Measurements from ENCODE around the gene TREML2. TPM values are rescaled to one million over a fixed set of nuclear protein-coding genes. Genes with fewer than 3 reads are reported as not detected.

Gene TREML2
- total and polyA plus RNA-seq, 2 of the 13 experiments (the other 11 are each of a cell fraction or from before 2014, with no cell fraction given): not detected

DNA sequence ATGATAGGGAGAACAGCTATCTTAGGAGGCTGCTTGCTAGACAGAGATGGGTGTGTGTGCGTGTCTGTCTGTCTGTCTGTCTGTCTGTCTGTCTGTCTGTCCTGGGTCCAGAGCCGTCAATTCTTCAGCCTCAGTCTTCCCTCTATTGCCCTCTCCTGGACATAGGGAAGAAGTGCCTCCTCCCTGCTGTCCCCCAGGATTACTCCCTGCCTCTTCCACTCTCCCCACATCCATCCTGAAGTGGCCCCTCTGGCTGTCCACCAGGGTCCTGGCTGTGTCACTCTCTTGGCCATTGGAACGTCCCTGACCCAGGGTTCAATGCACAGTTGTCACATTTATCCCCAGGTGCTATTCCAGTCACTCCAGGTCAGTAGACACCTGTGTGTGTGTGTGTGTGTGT is 10.2 kb downstream of the TREML2 start (continued):
- TF ChIP-seq, protein P1, sequence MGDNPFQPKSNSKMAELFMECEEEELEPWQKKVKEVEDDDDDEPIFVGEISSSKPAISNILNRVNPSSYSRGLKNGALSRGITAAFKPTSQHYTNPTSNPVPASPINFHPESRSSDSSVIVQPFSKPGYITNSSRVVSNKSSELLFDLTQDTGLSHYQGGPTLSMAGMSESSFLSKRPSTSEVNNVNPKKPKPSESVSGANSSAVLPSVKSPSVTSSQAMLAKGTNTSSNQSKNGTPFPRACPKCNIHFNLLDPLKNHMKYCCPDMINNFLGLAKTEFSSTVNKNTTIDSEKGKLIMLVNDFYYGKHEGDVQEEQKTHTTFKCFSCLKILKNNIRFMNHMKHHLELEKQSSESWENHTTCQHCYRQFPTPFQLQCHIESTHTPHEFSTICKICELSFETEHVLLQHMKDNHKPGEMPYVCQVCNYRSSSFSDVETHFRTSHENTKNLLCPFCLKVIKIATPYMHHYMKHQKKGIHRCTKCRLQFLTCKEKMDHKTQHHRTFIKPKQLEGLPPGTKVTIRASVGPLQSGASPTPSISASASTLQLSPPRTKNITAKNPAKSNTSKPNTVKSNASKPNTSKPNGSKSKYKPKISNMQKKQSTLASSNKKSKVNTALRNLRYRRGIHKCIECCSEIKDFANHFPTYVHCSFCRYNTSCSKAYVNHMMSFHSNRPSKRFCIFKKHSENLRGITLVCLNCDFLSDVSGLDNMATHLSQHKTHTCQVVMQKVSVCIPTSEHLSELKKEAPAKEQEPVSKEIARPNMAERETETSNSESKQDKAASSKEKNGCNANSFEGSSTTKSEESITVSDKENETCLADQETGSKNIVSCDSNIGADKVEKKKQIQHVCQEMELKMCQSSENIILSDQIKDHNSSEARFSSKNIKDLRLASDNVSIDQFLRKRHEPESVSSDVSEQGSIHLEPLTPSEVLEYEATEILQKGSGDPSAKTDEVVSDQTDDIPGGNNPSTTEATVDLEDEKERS (CRISPR knock-in tag; IDR thresholded peaks at IDR 0.05): no peak
- TF ChIP-seq, protein P2, sequence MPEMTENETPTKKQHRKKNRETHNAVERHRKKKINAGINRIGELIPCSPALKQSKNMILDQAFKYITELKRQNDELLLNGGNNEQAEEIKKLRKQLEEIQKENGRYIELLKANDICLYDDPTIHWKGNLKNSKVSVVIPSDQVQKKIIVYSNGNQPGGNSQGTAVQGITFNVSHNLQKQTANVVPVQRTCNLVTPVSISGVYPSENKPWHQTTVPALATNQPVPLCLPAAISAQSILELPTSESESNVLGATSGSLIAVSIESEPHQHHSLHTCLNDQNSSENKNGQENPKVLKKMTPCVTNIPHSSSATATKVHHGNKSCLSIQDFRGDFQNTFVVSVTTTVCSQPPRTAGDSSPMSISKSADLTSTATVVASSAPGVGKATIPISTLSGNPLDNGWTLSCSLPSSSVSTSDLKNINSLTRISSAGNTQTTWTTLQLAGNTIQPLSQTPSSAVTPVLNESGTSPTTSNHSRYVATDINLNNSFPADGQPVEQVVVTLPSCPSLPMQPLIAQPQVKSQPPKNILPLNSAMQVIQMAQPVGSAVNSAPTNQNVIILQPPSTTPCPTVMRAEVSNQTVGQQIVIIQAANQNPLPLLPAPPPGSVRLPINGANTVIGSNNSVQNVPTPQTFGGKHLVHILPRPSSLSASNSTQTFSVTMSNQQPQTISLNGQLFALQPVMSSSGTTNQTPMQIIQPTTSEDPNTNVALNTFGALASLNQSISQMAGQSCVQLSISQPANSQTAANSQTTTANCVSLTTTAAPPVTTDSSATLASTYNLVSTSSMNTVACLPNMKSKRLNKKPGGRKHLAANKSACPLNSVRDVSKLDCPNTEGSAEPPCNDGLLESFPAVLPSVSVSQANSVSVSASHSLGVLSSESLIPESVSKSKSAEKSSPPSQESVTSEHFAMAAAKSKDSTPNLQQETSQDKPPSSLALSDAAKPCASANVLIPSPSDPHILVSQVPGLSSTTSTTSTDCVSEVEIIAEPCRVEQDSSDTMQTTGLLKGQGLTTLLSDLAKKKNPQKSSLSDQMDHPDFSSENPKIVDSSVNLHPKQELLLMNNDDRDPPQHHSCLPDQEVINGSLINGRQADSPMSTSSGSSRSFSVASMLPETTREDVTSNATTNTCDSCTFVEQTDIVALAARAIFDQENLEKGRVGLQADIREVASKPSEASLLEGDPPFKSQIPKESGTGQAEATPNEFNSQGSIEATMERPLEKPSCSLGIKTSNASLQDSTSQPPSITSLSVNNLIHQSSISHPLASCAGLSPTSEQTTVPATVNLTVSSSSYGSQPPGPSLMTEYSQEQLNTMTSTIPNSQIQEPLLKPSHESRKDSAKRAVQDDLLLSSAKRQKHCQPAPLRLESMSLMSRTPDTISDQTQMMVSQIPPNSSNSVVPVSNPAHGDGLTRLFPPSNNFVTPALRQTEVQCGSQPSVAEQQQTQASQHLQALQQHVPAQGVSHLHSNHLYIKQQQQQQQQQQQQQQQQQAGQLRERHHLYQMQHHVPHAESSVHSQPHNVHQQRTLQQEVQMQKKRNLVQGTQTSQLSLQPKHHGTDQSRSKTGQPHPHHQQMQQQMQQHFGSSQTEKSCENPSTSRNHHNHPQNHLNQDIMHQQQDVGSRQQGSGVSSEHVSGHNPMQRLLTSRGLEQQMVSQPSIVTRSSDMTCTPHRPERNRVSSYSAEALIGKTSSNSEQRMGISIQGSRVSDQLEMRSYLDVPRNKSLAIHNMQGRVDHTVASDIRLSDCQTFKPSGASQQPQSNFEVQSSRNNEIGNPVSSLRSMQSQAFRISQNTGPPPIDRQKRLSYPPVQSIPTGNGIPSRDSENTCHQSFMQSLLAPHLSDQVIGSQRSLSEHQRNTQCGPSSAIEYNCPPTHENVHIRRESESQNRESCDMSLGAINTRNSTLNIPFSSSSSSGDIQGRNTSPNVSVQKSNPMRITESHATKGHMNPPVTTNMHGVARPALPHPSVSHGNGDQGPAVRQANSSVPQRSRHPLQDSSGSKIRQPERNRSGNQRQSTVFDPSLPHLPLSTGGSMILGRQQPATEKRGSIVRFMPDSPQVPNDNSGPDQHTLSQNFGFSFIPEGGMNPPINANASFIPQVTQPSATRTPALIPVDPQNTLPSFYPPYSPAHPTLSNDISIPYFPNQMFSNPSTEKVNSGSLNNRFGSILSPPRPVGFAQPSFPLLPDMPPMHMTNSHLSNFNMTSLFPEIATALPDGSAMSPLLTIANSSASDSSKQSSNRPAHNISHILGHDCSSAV (CRISPR knock-in tag; IDR thresholded peaks at IDR 0.05; ENCODE audit: borderline replicate concordance): no peak
